ENCODE results near the gene PTPRN2. TPM values are rescaled to one million over a fixed set of nuclear protein-coding genes. Genes with fewer than 3 reads are reported as not detected.

Gene PTPRN2
- total RNA-seq, 5 donors from 2014 or later (not counting 1 experiment from before 2014, with no cell fraction given) = 0.60 to 1.7 (median 0.82) TPM

- Mint-ChIP-seq H3K27me3 (peaks cover 0 to 12% of the 10 kb centered on the region in 2 donors), H3K27ac (no peak overlapping the region), H3K4me1 (no peaks in the 10 kb centered on the region), H3K4me3 (no peak overlapping the region), H3K36me3 (no peaks in the 10 kb centered on the region), H3K9me3 (peaks cover 0 to 9% (median 0%) of the 10 kb centered on the region in 3 donors)
- POLR2A ChIA-PET = no interaction called here
- 84% methylated on average over 8 of the region's 8 CpGs for WGBS (ENCODE audit: insufficient coverage)
- no peak for ATAC-seq (replicated peaks in 1 of 4)
- H3K27me3 ChIP-seq (replicated peaks in 1 of 2; ENCODE audit: control insufficient read depth in 2 of 2, extremely low read depth in 1 of 2, insufficient read depth in 2 of 2, low read length in 1 of 2) = peaks cover 0 to 4% of the 10 kb centered on the region in 2 experiments
- no peaks in the 10 kb centered on the region for H3K4me1 ChIP-seq (ENCODE audit: control insufficient read depth in 1 of 2, extremely low read depth in 1 of 2, insufficient read depth in 2 of 2, low read length in 2 of 2)
- CTCF ChIA-PET = no interaction called here
- no peak overlapping the region for H3K4me3 ChIP-seq (ENCODE audit: control insufficient read depth in 1 of 2, extremely low read depth in 1 of 2, low read length in 1 of 2)
- H3K27ac ChIP-seq (ENCODE audit: low read length) = no peak overlapping the region
- H3K9me3 ChIP-seq = no peaks in the 10 kb centered on the region
- peak in 1 of 35 experiments; percentile 0 for DNase-seq
- H3K36me3 ChIP-seq (ENCODE audit: control insufficient read depth in 2 of 2, extremely low read depth in 1 of 2, insufficient read depth in 1 of 2, low read length in 1 of 2) = no peaks in the 10 kb centered on the region
Measured at GRCh38 chr7:158096582-158096981, 491.0 kb downstream of the PTPRN2 start.

- H3K9me3 Mint-ChIP-seq = peaks cover 0 to 7% (median 3%) of the 10 kb centered on the region in 3 donors
- H3K27ac Mint-ChIP-seq = no peak overlapping the region
- Histone ChIP-seq H3K4me3 (ENCODE audit: control insufficient read depth in 1 of 2, extremely low read depth in 1 of 2, low read length in 1 of 2) (no peak overlapping the region), H3K9me3 (no peaks in the 10 kb centered on the region), H3K36me3 (ENCODE audit: control insufficient read depth in 2 of 2, extremely low read depth in 1 of 2, insufficient read depth in 1 of 2, low read length in 1 of 2) (no peaks in the 10 kb centered on the region), H3K27me3 (replicated peaks in 1 of 2; ENCODE audit: control insufficient read depth in 2 of 2, extremely low read depth in 1 of 2, insufficient read depth in 2 of 2, low read length in 1 of 2) (peaks cover 0 to 3% of the 10 kb centered on the region in 2 experiments), H3K4me1 (ENCODE audit: control insufficient read depth in 1 of 2, extremely low read depth in 1 of 2, insufficient read depth in 2 of 2, low read length in 2 of 2) (no peaks in the 10 kb centered on the region), H3K27ac (ENCODE audit: low read length) (no peak overlapping the region)
- CTCF ChIA-PET = no interaction called here
- no peaks in the 10 kb centered on the region for H3K27me3 Mint-ChIP-seq
- H3K4me1 Mint-ChIP-seq = no peaks in the 10 kb centered on the region
- WGBS (ENCODE audit: insufficient coverage) = 86% methylated on average over 11 of the region's 12 CpGs
- no peak for ATAC-seq (replicated peaks in 1 of 4)
- no peak overlapping the region for H3K4me3 Mint-ChIP-seq
- H3K36me3 Mint-ChIP-seq = no peaks in the 10 kb centered on the region
- peak in 1 of 35 experiments; percentile 2 for DNase-seq
- POLR2A ChIA-PET = no interaction called here
Measured at GRCh38 chr7:158094671-158095226, 492.9 kb downstream of the PTPRN2 start.

GRCh38 chr7:158094046-158094445 is 493.6 kb downstream of the PTPRN2 start:
- Histone ChIP-seq H3K4me1 (ENCODE audit: control insufficient read depth in 1 of 2, extremely low read depth in 1 of 2, insufficient read depth in 2 of 2, low read length in 2 of 2) (no peaks in the 10 kb centered on the region), H3K27ac (ENCODE audit: low read length) (no peak overlapping the region), H3K9me3 (no peaks in the 10 kb centered on the region), H3K4me3 (ENCODE audit: control insufficient read depth in 1 of 2, extremely low read depth in 1 of 2, low read length in 1 of 2) (no peak overlapping the region), H3K36me3 (ENCODE audit: control insufficient read depth in 2 of 2, extremely low read depth in 1 of 2, insufficient read depth in 1 of 2, low read length in 1 of 2) (no peaks in the 10 kb centered on the region), H3K27me3 (replicated peaks in 1 of 2; ENCODE audit: control insufficient read depth in 2 of 2, extremely low read depth in 1 of 2, insufficient read depth in 2 of 2, low read length in 1 of 2) (peaks cover 0 to 3% of the 10 kb centered on the region in 2 experiments)
- H3K27ac Mint-ChIP-seq = no peak overlapping the region
- H3K4me3 Mint-ChIP-seq = no peak overlapping the region
- WGBS (ENCODE audit: insufficient coverage) = 96% methylated on average over 6 of the region's 10 CpGs
- ATAC-seq (replicated peaks in 1 of 4) = no peak
- ChIA-PET POLR2A (no interaction called here), CTCF (no interaction called here)
- H3K9me3 Mint-ChIP-seq = peaks cover 0 to 9% (median 3%) of the 10 kb centered on the region in 3 donors
- H3K27me3 Mint-ChIP-seq = no peaks in the 10 kb centered on the region
- H3K4me1 Mint-ChIP-seq = no peaks in the 10 kb centered on the region
- H3K36me3 Mint-ChIP-seq = no peaks in the 10 kb centered on the region
- DNase-seq = peak in 1 of 35 experiments; percentile 3

- Histone ChIP-seq H3K4me3 (ENCODE audit: control insufficient read depth in 1 of 2, extremely low read depth in 1 of 2, low read length in 1 of 2) (no peak overlapping the region), H3K27me3 (replicated peaks in 1 of 2; ENCODE audit: control insufficient read depth in 2 of 2, extremely low read depth in 1 of 2, insufficient read depth in 2 of 2, low read length in 1 of 2) (peaks cover 0 to 3% of the 10 kb centered on the region in 2 experiments), H3K36me3 (ENCODE audit: control insufficient read depth in 2 of 2, extremely low read depth in 1 of 2, insufficient read depth in 1 of 2, low read length in 1 of 2) (no peaks in the 10 kb centered on the region), H3K9me3 (no peaks in the 10 kb centered on the region), H3K4me1 (ENCODE audit: control insufficient read depth in 1 of 2, extremely low read depth in 1 of 2, insufficient read depth in 2 of 2, low read length in 2 of 2) (no peaks in the 10 kb centered on the region), H3K27ac (ENCODE audit: low read length) (no peak overlapping the region)
- Mint-ChIP-seq H3K27me3 (no peaks in the 10 kb centered on the region), H3K27ac (no peak overlapping the region), H3K4me1 (no peaks in the 10 kb centered on the region), H3K4me3 (no peak overlapping the region), H3K36me3 (no peaks in the 10 kb centered on the region), H3K9me3 (peaks cover 0 to 9% (median 3%) of the 10 kb centered on the region in 3 donors)
- ChIA-PET CTCF (no interaction called here), POLR2A (no interaction called here)
- no peak for ATAC-seq (replicated peaks in 1 of 4)
- WGBS (ENCODE audit: insufficient coverage) = 86% methylated on average over 15 of the region's 20 CpGs
- DNase-seq = no peak
Measured at GRCh38 chr7:158093156-158093796, 494.3 kb downstream of the PTPRN2 start.

- Histone ChIP-seq H3K4me1 (ENCODE audit: control insufficient read depth in 1 of 2, extremely low read depth in 1 of 2, insufficient read depth in 2 of 2, low read length in 2 of 2) (no peaks in the 10 kb centered on the region), H3K27me3 (replicated peaks in 1 of 2; ENCODE audit: control insufficient read depth in 2 of 2, extremely low read depth in 1 of 2, insufficient read depth in 2 of 2, low read length in 1 of 2) (peaks cover 0 to 3% of the 10 kb centered on the region in 2 experiments), H3K4me3 (ENCODE audit: control insufficient read depth in 1 of 2, extremely low read depth in 1 of 2, low read length in 1 of 2) (no peak overlapping the region), H3K27ac (ENCODE audit: low read length) (no peak overlapping the region), H3K36me3 (ENCODE audit: control insufficient read depth in 2 of 2, extremely low read depth in 1 of 2, insufficient read depth in 1 of 2, low read length in 1 of 2) (no peaks in the 10 kb centered on the region), H3K9me3 (no peaks in the 10 kb centered on the region)
- no peak for ATAC-seq (replicated peaks in 1 of 4)
- no peak overlapping the region for H3K27ac Mint-ChIP-seq
- ChIA-PET CTCF (no interaction called here), POLR2A (no interaction called here)
- H3K27me3 Mint-ChIP-seq = no peaks in the 10 kb centered on the region
- WGBS (ENCODE audit: insufficient coverage) = 85% methylated on average over 5 of the region's 14 CpGs
- DNase-seq = no peak
- no peaks in the 10 kb centered on the region for H3K4me1 Mint-ChIP-seq
- no peaks in the 10 kb centered on the region for H3K36me3 Mint-ChIP-seq
- no peak overlapping the region for H3K4me3 Mint-ChIP-seq
- peaks cover 3 to 12% (median 6%) of the 10 kb centered on the region in 3 donors for H3K9me3 Mint-ChIP-seq
Measured at GRCh38 chr7:158087196-158087595, 500.4 kb downstream of the PTPRN2 start.

GRCh38 chr7:158085741-158086695 is 501.6 kb downstream of the PTPRN2 start:
- Mint-ChIP-seq H3K4me3 (no peak overlapping the region), H3K36me3 (no peaks in the 10 kb centered on the region), H3K4me1 (no peaks in the 10 kb centered on the region), H3K27ac (no peak overlapping the region), H3K9me3 (peaks cover 3 to 12% (median 6%) of the 10 kb centered on the region in 3 donors), H3K27me3 (peaks cover 0 to 1% of the 10 kb centered on the region in 2 donors)
- ATAC-seq (replicated peaks in 1 of 4) (no peak), DNase-seq (no peak)
- POLR2A ChIA-PET = no interaction called here
- Histone ChIP-seq H3K4me3 (ENCODE audit: control insufficient read depth in 1 of 2, extremely low read depth in 1 of 2, low read length in 1 of 2) (no peak overlapping the region), H3K4me1 (ENCODE audit: control insufficient read depth in 1 of 2, extremely low read depth in 1 of 2, insufficient read depth in 2 of 2, low read length in 2 of 2) (no peaks in the 10 kb centered on the region), H3K27ac (ENCODE audit: low read length) (no peak overlapping the region), H3K9me3 (no peaks in the 10 kb centered on the region), H3K27me3 (replicated peaks in 1 of 2; ENCODE audit: control insufficient read depth in 2 of 2, extremely low read depth in 1 of 2, insufficient read depth in 2 of 2, low read length in 1 of 2) (peaks cover 0 to 3% of the 10 kb centered on the region in 2 experiments), H3K36me3 (ENCODE audit: control insufficient read depth in 2 of 2, extremely low read depth in 1 of 2, insufficient read depth in 1 of 2, low read length in 1 of 2) (no peaks in the 10 kb centered on the region)
- CTCF ChIA-PET = no interaction called here
- WGBS (ENCODE audit: insufficient coverage) = 93% methylated on average over 21 of the region's 30 CpGs
